HG02571 (cell line): ENCODE results near the gene SVOPL.
"Not testable (repeated sequence)": the region's sequence is repeated elsewhere in the genome, so short reads cannot be mapped to it uniquely, and the experiment has no call there.

ENCODE experiments used
- ATAC-seq: cut with Tn5 transposase; IDR thresholded peaks from one replicate; pipeline ENCODE4 v1.9.1; 2021; ENCODE audit warnings: mild to moderate bottlenecking, moderate library complexity; ENCODE audit not compliant: unreplicated experiment

Gene SVOPL

GRCh38 chr7:138705167-138705566 lies 4.0 kb upstream of the SVOPL start:
- ATAC-seq, result no peak

- no peak for ATAC-seq
Measured at GRCh38 chr7:138701537-138701923, 368 bp upstream of the SVOPL start.

- no peak for ATAC-seq
Measured at GRCh38 chr7:138699661-138700060, 1.5 kb downstream of the SVOPL start.

GRCh38 chr7:138698281-138698680 lies 2.9 kb downstream of the SVOPL start:
- no peak for ATAC-seq

GRCh38 chr7:138697535-138698182 lies 3.5 kb downstream of the SVOPL start:
- no peak for ATAC-seq

- ATAC-seq, result not testable (repeated sequence)
Measured at GRCh38 chr7:138695776-138696175, 5.4 kb downstream of the SVOPL start.

GRCh38 chr7:138695106-138695505 lies 6.1 kb downstream of the SVOPL start:
- no peak for ATAC-seq

GRCh38 chr7:138691178-138691577 lies 10.0 kb downstream of the SVOPL start:
- no peak for ATAC-seq

GRCh38 chr7:138690495-138690894 lies 10.7 kb downstream of the SVOPL start:
- ATAC-seq, result no peak

- ATAC-seq, result not testable (repeated sequence)
Measured at GRCh38 chr7:138688037-138688436, 13.1 kb downstream of the SVOPL start.

- no peak for ATAC-seq
Measured at GRCh38 chr7:138684340-138684739, 16.8 kb downstream of the SVOPL start.

GRCh38 chr7:138679793-138680192 lies 21.4 kb downstream of the SVOPL start:
- no peak for ATAC-seq

GRCh38 chr7:138670594-138670993 lies 30.6 kb downstream of the SVOPL start:
- ATAC-seq, result no peak

- ATAC-seq, result no peak
Measured at GRCh38 chr7:138669364-138669763, 31.8 kb downstream of the SVOPL start.

- no peak for ATAC-seq
Measured at GRCh38 chr7:138668946-138669345, 32.2 kb downstream of the SVOPL start.

GRCh38 chr7:138668229-138668596 lies 32.9 kb downstream of the SVOPL start:
- no peak for ATAC-seq

GRCh38 chr7:138667535-138668228 lies 33.5 kb downstream of the SVOPL start:
- ATAC-seq, result no peak

- ATAC-seq, result no peak
Measured at GRCh38 chr7:138666385-138666784, 34.8 kb downstream of the SVOPL start.

- ATAC-seq, result no peak
Measured at GRCh38 chr7:138665669-138666140, 35.5 kb downstream of the SVOPL start.

- no peak for ATAC-seq
Measured at GRCh38 chr7:138665249-138665648, 35.9 kb downstream of the SVOPL start.

- no peak for ATAC-seq
Measured at GRCh38 chr7:138663725-138664710, 37.1 kb downstream of the SVOPL start.

GRCh38 chr7:138662991-138663320 lies 38.2 kb downstream of the SVOPL start:
- ATAC-seq, result no peak
